Stomach smooth muscle (tissue), 2 donors: Measurements from ENCODE around the gene RHO.

Experiments used
- H3K27ac ChIP-seq: one replicate; pipeline ENCODE4 v1.7.0; 2013; ENCODE audit warnings: mild to moderate bottlenecking, low read length, inconsistent platforms
- H3K27me3 ChIP-seq, 2 donors: one replicate each; pipeline ENCODE4 v1.7.0; 2013; ENCODE audit warnings: low read length in 2 of 2; ENCODE audit not compliant: insufficient read depth in 2 of 2, control insufficient read depth in 1 of 2
- H3K36me3 ChIP-seq, 2 donors: one replicate each; pipeline ENCODE4 v1.7.0; 2013; ENCODE audit warnings: low read length in 2 of 2; ENCODE audit not compliant: control insufficient read depth in 2 of 2, insufficient read depth in 2 of 2
- H3K4me1 ChIP-seq: one replicate; pipeline ENCODE4 v1.7.0; 2013; ENCODE audit warnings: low read length; ENCODE audit not compliant: control insufficient read depth, insufficient read depth
- H3K4me3 ChIP-seq, 2 donors: one replicate each; pipeline ENCODE4 v1.7.0; 2013; ENCODE audit warnings: low read length in 2 of 2
- H3K9ac ChIP-seq, 2 donors: one replicate each; pipeline ENCODE4 v1.7.0; 2013; ENCODE audit warnings: low read length in 2 of 2, mild to moderate bottlenecking in 1 of 2
- H3K9me3 ChIP-seq, 2 donors: one replicate each; pipeline ENCODE4 v1.7.0; 2013; ENCODE audit warnings: low read length in 2 of 2; ENCODE audit not compliant: control insufficient read depth in 2 of 2
- donor health status: healthy.
- donor health status: Pancreatic carcinoma.

Gene RHO

DNA sequence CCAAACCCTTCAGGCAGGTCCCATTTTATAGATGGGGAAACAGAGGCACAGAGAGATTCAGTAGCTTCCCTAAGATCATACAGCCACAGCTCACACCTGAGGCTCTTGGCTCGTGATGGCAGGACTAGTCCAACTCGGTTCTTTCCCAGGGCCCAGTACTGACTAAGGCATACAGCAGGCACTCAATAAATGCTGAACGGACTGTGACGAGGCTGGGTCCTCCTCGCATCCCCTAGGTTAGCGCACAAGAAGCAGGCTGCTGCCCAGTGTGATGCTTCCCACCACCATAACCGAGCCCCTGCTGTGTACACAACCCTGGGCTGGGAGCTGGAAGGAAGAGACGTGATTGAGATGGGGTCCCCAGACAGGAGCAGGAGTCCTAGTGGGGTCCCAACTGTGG is 53.2 kb downstream of the RHO start:
- H3K27ac ChIP-seq = no peak overlapping the region
- H3K9me3 ChIP-seq = no peaks in the 10 kb centered on the region
- peaks cover 0 to 4% of the 10 kb centered on the region in 2 donors for H3K36me3 ChIP-seq
- H3K4me3 ChIP-seq = no peak overlapping the region
- H3K4me1 ChIP-seq = no peaks in the 10 kb centered on the region
- H3K27me3 ChIP-seq = no peaks in the 10 kb centered on the region
- H3K9ac ChIP-seq = no peak overlapping the region

GRCh38 chr3:129582799-129583198 is 54.4 kb downstream of the RHO start:
- peaks cover 5% of the 10 kb centered on the region for H3K4me1 ChIP-seq

DNA sequence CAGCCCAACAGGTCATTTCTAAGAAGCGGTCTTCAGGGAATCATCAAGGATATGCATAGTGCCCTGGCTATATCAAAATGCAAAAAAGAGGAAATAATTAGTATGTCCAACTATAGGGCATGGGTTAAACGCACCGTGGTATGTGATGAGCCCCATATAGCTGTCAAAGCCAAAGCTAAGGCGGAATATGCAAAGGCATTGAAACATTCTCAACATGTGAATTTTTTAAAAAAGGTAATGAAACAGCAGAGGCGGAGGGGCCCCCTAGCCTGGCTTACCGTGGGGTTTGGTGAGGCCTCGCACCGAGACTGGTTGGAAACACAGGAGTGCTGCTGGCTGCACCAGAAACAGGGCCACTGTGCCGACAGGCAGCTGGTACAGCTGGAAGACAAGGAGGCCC is 54.9 kb downstream of the RHO start:
- no peak overlapping the region for H3K9ac ChIP-seq
- peaks cover 0 to 4% of the 10 kb centered on the region in 2 donors for H3K36me3 ChIP-seq
- H3K4me1 ChIP-seq = peaks cover 7% of the 10 kb centered on the region
- no peak overlapping the region for H3K27ac ChIP-seq
- H3K27me3 ChIP-seq = no peaks in the 10 kb centered on the region
- H3K4me3 ChIP-seq = no peak overlapping the region
- no peaks in the 10 kb centered on the region for H3K9me3 ChIP-seq

More at GRCh38 chr3:129582799-129583198, 54.4 kb downstream of the RHO start:
- H3K27me3 ChIP-seq = no peaks in the 10 kb centered on the region
- H3K9ac ChIP-seq = no peak overlapping the region
- no peaks in the 10 kb centered on the region for H3K9me3 ChIP-seq
- no peak overlapping the region for H3K4me3 ChIP-seq
- no peak overlapping the region for H3K27ac ChIP-seq
- peaks cover 0 to 4% of the 10 kb centered on the region in 2 donors for H3K36me3 ChIP-seq

DNA sequence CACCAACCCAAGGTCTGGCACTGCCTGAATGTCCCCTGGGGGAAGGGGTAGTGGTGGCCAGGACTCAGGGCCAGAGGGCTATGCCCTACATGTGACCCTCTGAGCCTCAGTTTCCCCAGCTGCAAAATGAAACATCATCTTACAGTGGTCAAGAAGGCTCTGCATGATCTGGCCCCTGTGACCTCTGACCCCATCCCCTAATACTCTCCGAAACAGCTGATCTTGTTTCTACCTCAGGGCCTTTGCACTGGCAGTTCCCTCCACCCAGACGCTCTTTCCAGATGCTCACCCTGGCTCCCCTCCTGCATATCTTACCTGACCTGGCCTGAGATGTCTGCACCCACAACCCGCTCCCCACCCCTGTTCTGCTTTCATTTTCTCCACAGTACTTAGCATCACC is 56.2 kb downstream of the RHO start:
- Histone ChIP-seq H3K4me3 (no peak overlapping the region), H3K27ac (no peak overlapping the region), H3K4me1 (peaks cover 9% of the 10 kb centered on the region), H3K27me3 (no peaks in the 10 kb centered on the region), H3K9me3 (no peaks in the 10 kb centered on the region), H3K36me3 (peaks cover 0 to 4% of the 10 kb centered on the region in 2 donors), H3K9ac (no peak overlapping the region)
